CD4-positive, alpha-beta T cell treated with Interferon gamma for 1 hour (primary cell): ENCODE data around the gene CTDSPL.

Experiments used
- DNase-seq: peaks from one replicate; pipeline ENCODE4 v3.0.0-alpha.2; 2020

Gene CTDSPL

GRCh38 chr3:37918627-37919026 lies 56.9 kb downstream of the CTDSPL start:
- DNase-seq, result no peak

GRCh38 chr3:37920156-37920699 lies 58.5 kb downstream of the CTDSPL start:
- DNase-seq, result no peak

GRCh38 chr3:37921025-37921424 lies 59.3 kb downstream of the CTDSPL start:
- DNase-seq, result no peak

- DNase-seq, result no peak
Measured at GRCh38 chr3:37922721-37923568, 61.3 kb downstream of the CTDSPL start.

- no peak for DNase-seq
Measured at GRCh38 chr3:37923569-37924040, 61.9 kb downstream of the CTDSPL start.

GRCh38 chr3:37924453-37924852 lies 62.8 kb downstream of the CTDSPL start:
- DNase-seq, result no peak

- DNase-seq, result no peak
Measured at GRCh38 chr3:37925157-37925556, 63.5 kb downstream of the CTDSPL start.

DNA sequence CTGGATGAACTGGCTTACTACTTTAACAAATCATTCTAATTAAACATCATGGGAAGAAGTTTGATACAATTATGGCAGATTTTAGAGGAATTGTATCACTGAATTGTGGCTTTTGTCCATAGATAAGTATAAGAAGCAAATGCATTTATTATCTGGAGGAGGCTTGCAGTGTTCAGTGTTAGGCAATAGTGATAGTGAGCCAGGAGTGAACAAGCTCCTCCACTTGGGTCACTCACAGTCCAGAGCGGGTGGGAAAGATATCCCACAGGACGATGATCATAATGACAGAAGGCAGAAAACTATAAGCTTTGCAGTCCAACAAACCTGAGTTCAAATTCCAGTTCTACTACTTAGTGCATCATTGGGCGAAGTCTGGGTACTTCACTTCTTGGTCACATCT lies 64.9 kb downstream of the CTDSPL start:
- no peak for DNase-seq

DNA sequence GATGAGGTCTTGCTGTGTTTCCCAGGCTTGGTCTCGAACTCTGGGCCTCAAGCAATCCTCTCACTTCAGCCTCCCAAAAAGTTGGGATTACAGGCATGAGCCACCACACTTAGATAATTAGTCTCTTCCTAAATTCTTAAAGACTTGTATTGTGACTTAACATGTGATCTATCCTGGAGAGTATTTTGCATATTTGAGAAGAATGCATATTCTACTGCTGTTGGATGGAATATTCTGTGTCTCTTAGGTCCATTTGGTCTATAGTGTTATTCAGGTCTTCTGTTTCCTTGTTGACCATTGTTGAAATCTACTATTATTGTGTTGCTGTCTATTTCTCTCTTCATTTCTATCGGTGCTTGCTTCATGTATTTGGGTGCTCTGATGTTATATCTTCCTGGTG lies 68.8 kb downstream of the CTDSPL start:
- DNase-seq, result no peak

- no peak for DNase-seq
Measured at GRCh38 chr3:37932505-37932904, 70.8 kb downstream of the CTDSPL start.

DNA sequence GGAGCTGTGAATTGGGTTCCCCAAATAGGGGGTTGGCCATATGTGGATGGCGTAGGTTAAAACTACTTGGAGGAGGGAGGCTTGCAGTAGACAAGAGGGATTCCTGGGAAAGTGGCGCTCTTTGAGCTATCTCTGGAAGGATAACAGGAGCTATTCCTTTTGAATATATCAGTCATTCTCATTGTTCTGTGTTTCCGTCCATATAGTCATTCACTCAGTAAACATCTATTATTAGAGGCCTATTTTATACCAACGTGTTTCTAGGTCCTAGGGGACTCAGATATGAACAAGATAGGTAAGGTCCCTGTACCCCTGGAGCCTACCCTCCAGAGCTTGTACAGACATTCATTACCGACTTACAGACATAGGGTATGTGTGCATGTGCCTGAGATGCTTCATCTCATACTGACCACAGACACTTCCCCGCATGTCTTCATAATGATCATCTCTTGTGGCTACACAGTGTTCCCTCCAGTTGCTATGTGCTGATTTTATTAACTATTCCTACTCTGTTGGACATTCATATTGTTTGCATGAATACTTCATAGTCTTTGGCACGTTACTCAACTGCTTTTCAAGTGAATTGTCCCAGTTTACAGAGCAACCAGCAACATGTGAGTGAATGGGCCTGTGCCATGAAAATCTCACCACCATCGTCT lies 73.1 kb downstream of the CTDSPL start:
- no peak for DNase-seq

DNA sequence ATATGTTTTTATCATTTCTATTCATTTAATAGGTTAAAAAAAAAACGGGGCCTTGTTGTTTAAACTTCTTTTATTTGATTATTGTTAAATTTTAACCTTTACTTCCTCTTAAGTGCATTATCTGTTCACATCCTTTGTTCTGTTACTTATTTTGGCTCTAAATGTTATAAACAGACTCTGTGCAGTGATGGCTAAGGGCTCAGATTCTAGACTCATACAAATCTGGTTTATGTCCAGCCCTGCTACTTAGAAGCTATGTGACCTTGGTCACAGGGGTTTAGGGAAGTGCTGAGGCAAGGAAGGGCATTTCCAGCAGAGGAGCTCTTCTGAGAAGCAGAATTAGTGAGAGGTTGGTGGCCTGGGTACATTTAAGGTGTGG lies 73.6 kb downstream of the CTDSPL start:
- no peak for DNase-seq

- no peak for DNase-seq
Measured at GRCh38 chr3:37935756-37936666, 74.3 kb downstream of the CTDSPL start.

GRCh38 chr3:37937156-37937555 lies 75.5 kb downstream of the CTDSPL start:
- DNase-seq, result no peak

GRCh38 chr3:37938011-37938410 lies 76.3 kb downstream of the CTDSPL start:
- DNase-seq, result no peak

GRCh38 chr3:37940242-37940908 lies 78.7 kb downstream of the CTDSPL start:
- DNase-seq, result no peak

DNA sequence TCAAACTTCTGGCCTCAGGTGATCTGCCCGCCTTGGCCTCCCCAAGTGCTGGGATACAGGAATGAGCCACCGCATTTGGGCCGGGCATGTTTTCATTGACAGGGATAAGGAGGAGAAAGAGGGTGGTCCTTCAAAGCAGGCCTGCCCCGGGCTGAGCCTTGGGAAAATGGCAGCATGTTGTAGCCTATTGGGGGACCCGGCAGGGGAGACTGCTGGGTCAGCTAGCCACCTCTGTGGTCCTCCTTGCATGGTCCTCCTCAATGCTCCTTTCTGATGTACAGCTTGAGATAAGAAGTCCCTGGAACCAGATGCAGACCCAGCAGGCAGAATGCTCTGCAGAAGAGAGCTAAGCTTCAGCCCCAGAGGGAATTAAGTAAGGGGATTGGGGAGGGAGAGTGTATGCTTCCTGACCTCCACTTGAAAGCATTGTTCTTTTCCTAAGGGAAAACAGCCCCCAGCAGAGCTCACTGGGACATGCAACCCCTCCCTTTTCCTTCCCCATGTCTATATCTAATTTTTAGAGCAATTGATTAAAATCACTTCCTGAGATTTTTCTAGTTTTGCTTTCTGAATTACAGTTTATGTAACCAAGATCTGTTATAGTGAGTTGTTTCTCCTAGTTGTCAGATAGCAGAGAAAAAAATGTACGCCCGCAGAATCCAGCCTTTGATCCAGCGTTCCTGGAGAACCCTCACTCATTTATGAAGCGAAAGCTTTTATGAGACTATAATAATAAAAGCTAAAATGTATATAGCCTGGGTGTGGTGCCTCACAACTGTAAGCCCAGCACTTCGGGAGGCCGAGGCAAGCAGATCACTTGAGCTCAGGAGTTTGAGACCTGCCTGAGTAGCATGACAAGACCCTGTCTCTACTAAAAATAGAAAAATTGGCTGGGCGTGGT lies 80.2 kb downstream of the CTDSPL start:
- DNase-seq, result no peak

DNA sequence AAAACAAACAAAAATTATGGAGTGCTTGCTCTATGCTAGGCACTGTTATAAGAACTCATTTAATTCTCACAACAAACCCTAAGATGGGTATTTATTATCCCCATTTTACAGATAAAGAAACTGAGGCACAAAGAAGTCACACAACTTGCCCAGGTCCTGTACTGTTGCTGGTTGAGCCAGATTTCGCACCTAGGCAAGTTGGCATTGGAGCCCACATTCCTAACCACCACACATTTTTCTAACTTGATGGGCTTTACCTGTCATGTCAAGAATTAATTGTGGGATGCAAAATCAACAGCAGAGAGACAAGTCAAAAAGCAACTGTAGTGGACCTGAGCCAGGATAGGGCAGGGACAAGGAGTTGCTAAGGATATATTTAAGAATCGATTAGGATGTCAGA lies 81.0 kb downstream of the CTDSPL start:
- no peak for DNase-seq

GRCh38 chr3:37943126-37943525 lies 81.4 kb downstream of the CTDSPL start:
- DNase-seq, result no peak

- no peak for DNase-seq
Measured at GRCh38 chr3:37943631-37944314, 82.1 kb downstream of the CTDSPL start.

DNA sequence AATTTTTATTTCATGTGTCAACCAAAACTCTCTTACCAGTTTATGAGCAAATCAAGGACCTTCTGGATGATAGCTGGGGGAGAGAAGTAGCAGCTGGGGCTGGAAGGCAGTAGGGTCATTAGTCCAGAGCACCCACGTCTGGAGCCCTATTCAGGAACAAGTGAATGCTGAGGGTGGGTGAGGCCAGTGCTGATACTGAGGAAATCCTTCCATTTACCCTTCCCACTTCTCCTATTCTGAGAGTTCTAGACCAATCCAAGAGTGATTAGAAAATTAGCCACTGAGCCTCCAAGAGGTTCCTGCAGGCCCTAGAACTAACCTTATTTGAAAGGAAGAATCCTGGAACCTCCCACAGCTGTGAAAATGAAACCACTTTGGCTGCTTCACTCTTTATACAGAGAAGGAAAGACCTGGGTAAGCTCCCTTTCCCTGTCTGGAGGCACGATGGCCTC lies 82.7 kb downstream of the CTDSPL start:
- no peak for DNase-seq
